Sigmoid colon (tissue), 4 donors: ENCODE data around the gene TMED10.

Source experiments
- CTCF ChIP-seq, 4 experiments: fragments of 450-650 bp in 3 of 4; fragments of 200-600 bp in 1 of 4; IDR thresholded peaks; one replicate each; pipeline ENCODE4 v1.5.1; 2016 to 2019; ENCODE audit warnings: antibody characterized with exemption in 4 of 4, mild to moderate bottlenecking in 3 of 4, moderate library complexity in 2 of 4
- EP300 ChIP-seq, 4 donors: sonication (generic); formaldehyde crosslinking; IDR thresholded peaks; one replicate each; pipeline ENCODE4 v1.6.1; 2017; ENCODE audit warnings: antibody characterized with exemption in 4 of 4
- POLR2A ChIP-seq, 2 donors: fragments of 450-650 bp; IDR thresholded peaks; one replicate each; pipeline ENCODE4 v1.6.1; 2016; ENCODE audit warnings: antibody characterized with exemption in 2 of 2, mild to moderate bottlenecking in 2 of 2, moderate library complexity in 2 of 2

GRCh38 chr14:75215520-75215919, 39.1 kb upstream of the TMED10 start:
- TF ChIP-seq CTCF (IDR thresholded peaks at IDR 0.05) (no peak), POLR2A (IDR thresholded peaks at IDR 0.05) (no peak), EP300 (IDR thresholded peaks at IDR 0.05) (no peak)
